NCI-H1436 (cell line): ENCODE data around the gene TMEM252.

Experiments
- DNase-seq: peaks from one replicate; lab custom pipeline; 2025; lab: John Stamatoyannopoulos, UW

TMEM252 gene

DNA sequence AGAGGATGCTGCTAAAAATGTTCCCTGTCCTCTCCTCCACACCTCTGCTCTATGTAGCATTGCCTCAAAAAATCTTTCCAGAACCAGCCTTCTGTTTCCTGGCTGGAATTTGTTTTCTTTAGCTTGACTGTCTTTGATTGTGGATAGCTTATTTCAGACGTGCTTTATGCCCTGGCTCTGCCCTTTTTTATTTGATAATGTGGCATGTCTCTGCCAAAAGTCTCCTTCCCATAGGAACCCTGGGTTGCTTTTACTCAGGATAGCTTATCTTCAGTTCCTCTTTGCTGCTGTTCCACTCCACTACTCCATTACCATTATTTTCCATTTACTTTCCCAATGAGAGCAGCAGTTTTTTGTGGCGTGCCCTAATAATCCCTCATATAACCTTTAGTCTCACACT is 885 bp upstream of the TMEM252 start:
- DNase-seq: no peak

DNA sequence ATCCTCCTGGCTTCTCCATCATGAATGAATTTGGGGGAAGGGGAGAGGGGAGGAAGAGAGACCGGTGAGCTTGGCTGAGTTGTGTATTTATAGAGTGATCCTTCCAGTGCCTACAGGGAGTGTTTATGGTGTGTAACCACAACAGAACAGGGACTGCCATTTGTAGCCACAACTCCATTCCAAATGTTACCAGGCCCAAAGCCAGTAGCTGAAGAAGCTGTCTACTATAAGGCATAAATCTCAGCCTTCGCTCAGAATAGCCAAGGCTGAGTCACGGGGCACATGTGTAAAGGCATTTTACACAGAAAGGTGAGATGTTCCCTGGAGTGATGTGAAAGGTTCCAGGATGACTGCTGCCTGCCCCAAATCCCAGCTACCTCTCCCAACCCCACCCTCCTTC is 2.5 kb downstream of the TMEM252 start:
- no peak for DNase-seq

DNA sequence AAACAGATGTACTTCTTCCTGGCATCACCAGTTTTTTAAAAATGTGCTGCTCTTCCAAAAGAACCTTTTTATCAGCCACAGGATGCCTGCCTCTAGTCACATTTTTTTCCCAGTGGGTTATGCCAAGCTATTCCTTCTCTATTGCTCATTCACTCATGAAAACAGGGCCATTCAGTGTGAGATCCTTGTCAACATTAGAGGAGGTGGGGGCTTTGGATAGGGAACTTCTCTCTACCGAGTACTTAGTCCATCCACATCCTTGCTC is 3.1 kb downstream of the TMEM252 start:
- no peak for DNase-seq

DNA sequence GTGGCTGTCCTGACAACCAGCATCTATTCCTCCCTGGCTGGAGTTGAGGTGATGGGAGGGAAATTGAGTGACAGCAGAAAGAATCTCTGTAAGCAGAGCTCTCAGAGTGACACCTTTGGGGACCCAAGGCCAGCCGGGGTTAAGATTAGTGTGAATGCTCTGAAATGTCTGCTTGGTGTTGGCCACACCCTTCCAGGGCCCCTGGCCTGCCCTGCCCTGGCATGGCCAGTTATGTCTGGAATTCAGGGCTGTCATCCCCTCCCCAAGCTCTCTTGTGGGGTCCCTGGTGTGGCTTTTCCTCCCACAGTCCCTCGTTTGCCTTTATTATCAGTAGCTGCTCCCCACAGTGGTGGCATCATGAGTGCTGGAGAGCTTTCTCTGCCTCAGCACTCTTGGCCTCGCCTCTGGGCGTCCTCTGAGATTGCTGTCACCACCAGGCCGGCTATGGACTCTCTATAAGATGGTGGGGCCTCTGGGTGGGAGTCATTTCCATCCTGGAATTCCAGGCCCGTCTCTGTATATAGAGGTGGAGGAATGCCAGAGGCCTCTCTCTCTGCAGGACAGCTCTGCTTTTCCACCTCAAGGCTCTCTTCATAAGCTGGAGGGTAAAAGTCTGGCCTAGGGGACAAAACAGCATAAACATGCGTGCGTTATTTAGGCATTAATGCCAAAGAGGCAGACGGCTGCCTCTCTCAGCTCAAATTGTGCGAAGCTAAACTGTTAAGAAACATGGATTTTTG is 3.6 kb downstream of the TMEM252 start:
- no peak for DNase-seq

DNA sequence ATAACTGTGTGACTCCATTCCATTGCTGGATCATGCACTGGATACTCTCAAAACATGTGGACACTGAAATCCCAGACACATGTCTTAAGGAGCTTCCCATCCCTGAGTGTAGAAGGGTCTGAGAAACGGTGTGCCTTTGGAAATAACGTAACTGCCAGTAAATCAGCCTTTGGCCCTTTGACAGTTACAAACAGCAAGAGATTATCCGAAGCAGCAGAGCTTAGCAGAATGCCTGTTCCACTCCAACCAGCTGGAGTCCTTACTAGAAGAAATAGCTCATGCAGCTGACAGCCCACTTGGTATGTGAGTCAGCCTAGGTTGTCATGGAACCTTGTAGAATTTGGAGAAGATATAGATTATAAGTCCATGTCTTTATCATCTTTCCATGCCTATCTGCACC is 7.0 kb downstream of the TMEM252 start:
- no peak for DNase-seq

DNA sequence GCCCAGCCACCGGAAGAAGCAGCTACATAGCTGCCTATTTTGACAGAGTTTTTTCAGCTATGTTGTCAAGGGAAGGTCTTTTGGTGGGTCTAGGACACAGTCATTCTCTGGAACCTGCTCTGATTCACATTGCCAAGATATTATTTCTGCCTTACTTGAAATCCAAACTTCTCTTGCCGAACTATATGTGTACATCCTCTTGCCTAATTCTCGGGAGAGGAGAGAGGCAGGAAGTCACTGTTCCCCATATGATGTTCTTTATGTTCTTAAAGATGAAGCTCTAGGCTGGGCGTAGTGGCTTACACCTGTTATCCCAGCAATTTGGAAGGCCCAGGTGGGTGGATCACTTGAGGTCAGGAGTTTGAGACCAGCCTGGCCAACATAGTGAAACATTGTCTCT is 8.6 kb downstream of the TMEM252 start:
- no peak for DNase-seq

DNA sequence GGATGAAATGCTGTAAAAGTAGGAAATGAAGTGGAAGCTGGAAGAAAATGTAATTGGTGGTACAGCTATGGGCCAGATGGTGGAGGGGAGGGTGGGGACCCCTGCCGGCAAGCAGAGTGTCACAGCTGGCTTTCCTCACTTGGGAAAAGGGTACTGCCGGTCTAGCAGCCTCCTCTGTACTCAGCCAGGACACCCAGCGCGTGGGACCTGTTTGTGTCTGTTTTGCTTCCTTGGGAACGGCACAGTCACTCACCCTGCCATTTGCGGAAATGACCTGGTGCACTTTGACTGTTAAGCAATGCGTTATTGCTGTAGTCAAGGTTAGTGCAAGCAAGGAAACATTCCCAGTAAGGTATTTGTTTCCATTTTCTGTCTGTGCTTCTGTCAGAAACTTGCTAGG is 10.1 kb downstream of the TMEM252 start:
- DNase-seq: no peak

DNA sequence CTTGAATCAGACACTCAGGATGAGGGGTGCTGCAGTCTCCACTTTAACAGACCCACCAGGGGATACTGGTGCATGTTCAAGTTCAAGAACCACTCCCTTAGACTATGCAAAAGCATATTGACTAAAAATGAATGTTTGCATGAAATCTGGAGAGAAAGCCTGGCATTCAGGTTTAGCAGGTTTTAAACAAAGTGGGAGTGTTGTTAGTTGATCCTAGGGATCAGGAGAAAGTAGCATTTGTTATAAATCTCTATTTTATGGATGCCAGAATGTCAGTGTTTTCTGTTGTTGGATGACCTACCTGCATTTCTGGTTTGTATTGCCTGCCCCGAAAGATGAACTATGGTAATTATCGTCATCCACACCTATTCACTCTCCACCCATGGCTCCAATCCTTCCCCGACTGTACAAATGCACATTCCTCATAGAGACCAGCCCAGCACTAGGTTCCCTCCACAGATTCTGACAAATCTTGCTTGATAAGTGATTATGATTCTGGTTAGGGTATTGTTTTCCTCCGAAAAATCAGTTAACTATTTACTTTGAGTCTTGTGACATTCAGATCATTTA is 17.2 kb downstream of the TMEM252 start:
- no peak for DNase-seq

DNA sequence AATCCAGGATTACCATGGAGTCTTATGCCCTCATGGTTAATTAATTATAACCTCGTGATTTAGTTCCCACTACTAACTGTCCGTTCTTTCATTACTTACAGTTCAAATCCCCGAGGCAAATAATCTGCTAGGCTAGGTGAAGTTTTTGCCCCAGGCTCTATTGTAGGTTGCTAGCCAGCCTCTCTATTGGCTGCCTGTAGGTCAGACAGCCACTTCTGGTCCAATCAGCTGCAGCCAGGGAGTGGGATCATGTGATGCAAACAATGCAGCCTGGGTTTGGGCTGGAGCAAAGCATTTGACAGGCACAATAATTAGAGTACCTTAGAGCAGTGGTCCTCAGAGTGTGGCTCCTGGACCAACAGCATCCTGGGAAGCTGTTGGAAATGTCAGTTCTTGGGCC is 17.7 kb downstream of the TMEM252 start:
- no peak for DNase-seq

DNA sequence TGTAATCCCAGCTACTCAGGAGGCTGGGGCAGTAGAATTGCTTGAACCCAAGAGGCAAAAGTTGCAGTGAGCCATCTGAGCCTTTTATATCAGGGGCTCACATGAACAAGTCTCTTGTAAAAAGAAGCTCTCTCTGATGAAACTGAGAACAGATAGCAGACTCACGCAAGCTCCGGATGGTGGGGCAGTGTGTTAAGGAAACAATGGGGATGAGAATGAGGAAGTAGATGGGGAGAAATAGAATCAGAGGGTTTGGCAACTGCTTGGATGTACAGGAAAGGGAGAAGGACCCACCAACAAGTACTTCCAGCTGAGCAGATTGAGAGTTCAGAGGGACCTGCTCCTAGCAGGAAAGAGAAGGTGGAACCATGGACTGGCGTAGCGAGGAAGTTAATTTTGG is 18.6 kb downstream of the TMEM252 start:
- DNase-seq: no peak

DNA sequence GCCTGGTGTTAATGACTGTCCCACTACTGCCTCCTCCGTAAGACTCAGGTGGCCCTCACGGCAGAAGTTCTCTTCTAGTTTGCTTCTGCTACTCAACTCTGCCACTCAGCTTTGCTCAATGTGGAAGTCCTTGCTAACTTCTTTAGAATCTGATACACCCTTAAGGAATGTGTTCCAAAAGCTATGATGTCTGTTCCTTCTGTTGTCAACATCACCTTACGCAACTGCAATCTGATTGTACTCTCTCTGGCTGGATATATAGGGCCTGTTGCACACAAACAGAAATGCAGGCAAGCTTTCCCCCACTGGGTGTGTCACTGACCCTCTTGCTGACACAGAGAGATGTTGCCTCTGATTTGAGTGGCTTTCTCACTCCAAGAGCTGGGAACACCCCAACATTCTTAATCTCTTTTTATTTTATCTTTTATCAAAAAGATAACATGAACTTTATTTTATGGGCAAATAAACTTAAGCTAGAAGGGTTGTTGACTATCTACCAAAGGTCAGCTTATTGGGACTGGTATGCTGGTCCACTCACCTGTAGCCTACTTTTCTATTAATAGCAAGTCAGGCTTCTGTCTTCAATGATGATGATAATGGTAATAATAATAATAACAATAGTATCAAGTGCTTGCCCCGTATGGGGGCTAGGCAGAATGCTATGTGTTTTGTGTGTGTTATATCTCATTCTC is 25.2 kb downstream of the TMEM252 start:
- no peak for DNase-seq

DNA sequence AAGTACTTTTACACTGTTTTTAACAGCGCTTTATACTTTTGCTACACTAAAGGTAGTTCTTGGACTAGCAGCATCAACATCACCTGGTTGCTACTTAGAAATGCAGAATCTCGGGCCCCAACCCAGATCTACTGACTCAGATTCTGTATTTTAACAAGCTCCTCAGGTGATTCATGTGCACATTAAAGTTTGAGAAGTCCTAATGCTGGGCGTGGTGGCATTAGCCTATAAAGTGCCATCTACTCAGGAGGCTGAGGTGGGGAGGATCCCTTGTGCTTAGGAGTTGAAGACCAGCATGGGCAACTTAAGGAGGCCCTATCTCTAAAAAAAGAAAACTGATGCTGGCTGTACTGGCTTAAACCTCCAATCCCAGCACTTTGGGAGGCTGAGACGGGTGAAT is 26.7 kb downstream of the TMEM252 start:
- no peak for DNase-seq

DNA sequence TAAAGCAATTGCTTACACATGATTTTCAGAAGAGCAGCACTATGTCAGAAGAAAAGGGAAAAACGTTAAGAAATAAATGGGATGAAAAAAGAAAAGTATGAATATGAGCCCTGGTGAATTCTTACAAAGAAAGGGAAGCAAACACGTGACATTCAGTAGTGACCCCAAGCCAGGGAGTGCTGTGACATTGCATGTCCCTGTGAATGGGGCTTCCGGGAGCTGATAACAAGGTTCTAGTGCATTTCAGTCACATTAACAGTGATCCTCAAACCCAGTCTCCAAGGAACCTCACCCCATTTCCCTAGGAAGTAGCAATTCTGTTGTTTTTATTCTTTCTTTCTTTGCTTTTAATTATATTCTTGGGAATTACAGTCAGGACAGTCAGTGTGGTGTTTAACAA is 27.3 kb downstream of the TMEM252 start:
- DNase-seq: no peak

DNA sequence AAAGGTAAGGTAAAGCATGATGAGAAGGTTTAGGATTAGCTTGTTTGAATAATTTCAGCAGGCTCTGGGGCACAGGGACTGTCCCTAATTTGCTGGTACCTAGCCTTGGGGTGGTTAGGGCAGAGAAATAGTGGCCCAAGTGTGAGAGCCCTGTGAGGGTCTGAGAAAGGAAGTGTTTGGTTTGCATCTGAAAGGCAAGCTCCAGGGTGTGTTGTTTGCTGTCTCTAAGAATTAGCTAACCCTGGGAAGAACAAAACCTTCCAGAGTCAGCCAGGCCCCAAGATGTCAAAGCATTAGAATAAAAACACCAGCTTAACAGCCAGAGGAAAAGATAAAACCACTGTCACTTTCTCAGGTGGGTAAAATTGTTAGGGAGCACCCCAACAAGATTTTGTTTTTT is 31.0 kb downstream of the TMEM252 start:
- no peak for DNase-seq

DNA sequence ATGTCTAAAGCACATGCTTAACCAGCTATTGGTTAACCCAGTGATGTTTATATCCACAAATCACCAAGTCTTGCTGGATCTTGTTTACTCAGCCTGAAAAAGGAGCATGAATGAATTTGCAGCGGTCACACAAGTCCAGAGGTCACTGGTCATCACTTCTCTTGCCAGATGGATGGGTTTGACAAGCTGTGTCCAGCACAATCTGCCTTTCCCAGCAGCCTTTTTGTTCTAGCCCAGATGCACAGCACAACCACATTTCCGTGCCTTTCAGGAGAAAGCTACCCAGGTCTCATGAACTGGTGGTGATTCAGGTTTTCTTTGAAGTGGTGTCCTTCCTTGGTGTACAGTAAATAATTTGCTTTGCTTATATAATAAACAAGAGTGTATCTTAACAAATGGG is 32.1 kb downstream of the TMEM252 start:
- DNase-seq: no peak

DNA sequence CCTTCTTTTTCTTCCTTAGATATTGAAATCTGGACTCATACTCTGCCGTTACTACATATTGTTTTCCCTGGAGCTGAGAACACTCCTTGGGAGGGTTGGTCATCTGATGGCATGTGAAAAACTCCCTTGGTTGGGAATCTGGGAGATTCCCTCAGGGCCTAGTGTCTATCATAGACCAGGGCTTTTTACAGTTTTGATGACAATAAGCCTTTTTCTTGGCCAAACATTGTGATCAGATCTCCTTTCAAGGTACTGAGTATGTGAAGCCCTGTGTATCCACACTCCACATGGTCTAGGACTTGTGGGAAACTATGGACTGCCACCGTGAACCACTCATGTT is 32.9 kb downstream of the TMEM252 start:
- no peak for DNase-seq

DNA sequence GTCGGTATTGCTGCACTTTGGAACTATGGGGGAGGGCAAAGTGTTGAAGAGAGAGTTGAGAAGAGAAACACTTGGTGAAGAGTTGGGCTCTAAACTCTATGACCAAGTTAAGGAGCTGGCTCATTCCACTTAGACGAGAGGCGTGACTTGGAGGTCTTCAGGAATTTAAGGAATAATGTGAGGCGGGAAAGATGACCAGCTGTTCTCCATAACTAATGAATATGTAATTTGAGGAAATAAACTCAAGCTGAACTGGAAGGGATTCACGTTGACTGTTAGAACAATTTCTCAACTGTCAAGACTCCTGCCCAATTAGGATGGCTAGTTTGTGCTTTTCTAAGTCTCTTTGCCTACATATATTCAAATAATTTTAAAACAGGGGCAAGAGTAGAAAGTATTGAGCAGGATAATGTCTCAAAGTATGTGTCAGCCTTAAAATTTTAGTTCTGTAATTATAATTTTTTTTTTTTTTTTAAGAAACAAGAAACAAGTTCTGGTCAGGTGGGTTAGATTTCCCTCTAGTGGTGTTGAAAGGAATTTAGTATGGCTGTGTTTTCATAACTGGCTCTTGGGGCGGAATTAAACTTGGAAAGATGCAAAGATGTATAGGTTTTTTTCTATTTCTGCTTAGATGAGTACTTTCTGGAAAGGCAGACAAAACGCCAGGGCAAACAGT is 33.4 kb downstream of the TMEM252 start:
- no peak for DNase-seq

DNA sequence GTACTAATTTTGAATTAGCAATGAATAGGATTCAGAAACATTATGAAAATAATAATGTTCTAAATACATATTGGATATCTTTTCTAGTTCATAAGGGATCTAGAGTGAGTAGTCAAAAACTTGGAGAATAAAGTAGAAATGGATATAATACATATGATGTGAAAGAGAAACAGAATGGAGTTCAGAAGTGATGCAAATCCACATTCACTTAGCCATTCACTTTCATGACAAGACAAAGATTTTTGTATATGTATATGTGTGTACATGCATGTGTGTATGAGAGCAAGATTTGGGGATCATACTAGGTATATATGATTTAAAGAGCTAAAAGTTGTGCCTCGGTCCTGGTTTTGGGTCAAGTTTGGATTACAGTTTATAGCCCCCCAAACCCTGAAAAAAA is 34.1 kb downstream of the TMEM252 start:
- DNase-seq: no peak

DNA sequence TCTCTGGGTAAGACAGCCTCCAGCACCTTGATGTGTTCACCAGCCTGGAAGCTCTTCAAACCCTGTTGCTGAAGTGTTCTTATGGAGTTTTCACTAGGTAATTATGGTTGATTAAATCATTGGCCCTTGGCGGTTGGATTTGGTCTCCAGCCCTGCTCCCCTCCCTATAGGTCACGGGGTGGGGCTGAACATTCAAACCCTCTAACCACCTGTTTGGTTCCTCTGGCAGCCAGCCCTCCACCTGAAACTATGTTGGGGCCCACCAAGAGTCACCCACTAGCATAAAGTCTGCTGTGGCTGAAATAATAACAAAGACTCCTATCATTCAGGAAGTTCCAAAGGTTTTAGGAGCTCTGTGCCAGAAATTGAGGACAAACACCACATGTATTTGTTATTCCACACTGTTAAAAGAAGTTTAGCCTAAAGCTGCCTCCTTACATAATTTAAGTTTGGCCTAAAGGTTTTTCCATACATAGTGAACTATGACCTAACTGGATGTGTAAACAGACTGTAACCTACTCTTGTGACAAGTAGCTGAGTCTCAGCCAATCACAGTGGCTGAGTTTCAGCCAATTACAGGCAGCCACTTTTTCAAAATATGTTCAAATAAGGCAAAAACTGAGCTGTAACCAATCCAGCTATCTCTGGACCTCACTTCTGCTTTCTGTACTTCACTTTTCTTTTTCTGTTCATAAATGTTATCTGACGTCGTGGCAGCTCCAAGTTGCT is 34.8 kb downstream of the TMEM252 start:
- no peak for DNase-seq

DNA sequence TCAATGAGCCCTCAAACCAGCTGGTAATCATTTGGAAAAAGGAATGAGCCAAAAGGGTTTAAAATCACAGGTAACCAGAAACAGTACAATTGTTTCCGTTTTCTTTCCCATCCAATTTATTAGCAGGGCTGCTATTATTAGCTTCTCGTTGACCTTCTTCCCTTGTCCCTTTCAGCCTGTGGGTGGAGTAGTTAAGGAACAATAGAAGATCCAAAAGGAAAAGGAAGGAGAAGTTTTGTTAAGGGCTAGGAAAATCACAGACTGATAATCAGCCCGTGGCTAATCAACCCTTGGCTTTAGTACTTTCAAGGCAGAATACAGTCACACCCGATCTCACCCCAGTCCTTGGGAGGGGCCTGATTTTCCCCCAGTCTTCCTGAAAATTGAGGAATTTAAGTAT is 38.4 kb downstream of the TMEM252 start:
- DNase-seq: no peak

DNA sequence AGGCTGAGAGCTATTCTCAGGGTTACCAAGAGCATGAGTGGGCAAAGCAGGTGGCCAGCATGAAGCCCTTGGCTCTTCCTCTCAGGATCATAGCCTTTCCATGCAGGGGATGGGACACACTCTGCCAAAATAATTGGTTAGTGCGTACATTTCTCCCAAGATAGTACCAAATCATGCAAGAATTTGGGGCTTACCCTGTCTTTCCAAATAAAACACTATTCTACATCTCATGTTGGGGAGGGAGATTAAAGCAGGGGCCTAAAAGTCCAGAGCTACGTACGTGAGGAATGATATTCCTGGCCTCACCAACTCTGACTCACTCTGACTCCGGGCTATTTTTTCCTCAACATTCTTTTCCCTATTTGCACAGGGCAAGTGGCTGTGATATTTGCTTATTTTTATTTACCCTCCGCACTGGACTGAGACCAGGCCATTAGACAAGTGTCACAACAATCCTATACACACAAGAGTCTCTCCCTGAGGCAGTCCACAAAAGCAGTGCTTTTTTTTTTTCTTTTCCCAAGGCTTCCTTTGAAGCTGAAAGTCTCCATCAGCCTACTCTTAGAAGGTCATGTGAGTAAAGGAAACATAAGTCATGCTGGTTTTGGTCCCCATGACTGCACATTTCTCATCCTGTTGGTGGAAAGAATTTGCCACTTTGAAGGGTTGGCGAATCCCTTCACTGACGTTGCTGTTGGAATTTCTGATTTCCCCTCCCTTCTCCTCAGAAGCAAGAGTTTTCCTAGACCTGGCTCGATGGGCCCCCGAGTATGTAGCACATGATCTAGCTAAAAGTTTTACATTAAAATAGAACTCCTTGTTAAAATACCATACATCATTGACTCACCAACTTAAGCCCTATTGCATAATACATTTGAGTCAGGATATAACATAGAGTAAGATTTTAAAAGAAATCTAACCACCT is 40.0 kb downstream of the TMEM252 start:
- DNase-seq: no peak

DNA sequence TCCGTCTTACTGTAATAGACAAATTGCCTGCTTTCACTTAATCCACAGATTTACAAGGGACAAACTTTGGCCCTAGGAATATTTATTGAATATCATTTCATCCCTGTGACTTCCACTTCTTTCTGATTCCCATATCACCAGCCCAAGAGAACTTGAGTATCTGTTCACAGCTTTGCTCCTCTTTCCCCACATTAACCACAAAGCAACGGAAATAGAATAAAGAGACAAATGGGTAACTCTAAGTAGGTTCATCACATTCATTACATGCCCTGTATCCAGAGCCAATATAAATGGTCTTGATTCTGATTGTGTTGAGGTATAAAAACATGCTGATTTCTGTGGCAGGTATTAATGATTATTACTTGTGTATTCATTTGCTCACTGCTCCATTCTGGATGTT is 41.9 kb downstream of the TMEM252 start:
- DNase-seq: no peak
